GM08714 (cell line): ENCODE measurements around the gene KMT2B.
"Not testable (repeated sequence)": the region's sequence is repeated elsewhere in the genome, so short reads cannot be mapped to it uniquely, and the experiment has no call there.

Source experiments
- H3K4me3 ChIP-seq: fragments of 200-500 bp; sonication (Bioruptor generic); 2 replicates; pipeline ENCODE4 v1.5.1; 2014; ENCODE audit warnings: mild to moderate bottlenecking, low read length, inconsistent platforms
- ZNF274 ChIP-seq: IDR thresholded peaks from 2 replicates; pipeline ENCODE4 v1.6.1; 2012; ENCODE audit warnings: mild to moderate bottlenecking, low read depth, low read length

The KMT2B gene

GRCh38 chr19:35717665-35718344, at the start of gene KMT2B:
TSS of gene KMT2B (plus strand) at chr19:35718003. CDS start at chr19:35718019, 16 bp downstream.
- peak within 1 kb of the TSS; percentile 84 for H3K4me3 ChIP-seq
- TF ChIP-seq ZNF274, result no peak

- no peak overlapping the region for H3K4me3 ChIP-seq
- TF ChIP-seq ZNF274, result no peak
These were observed 48.2 kb upstream of the KMT2B start for GRCh38 chr19:35669566-35669965.

GRCh38 chr19:35669974-35670373, 47.8 kb upstream of the KMT2B start:
- H3K4me3 ChIP-seq, result no peak overlapping the region
- TF ChIP-seq ZNF274, result no peak

GRCh38 chr19:35670686-35671085, 47.1 kb upstream of the KMT2B start:
- H3K4me3 ChIP-seq, result no peak overlapping the region
- TF ChIP-seq ZNF274, result no peak

- TF ChIP-seq ZNF274, result no peak
These were observed 46.0 kb upstream of the KMT2B start for GRCh38 chr19:35671818-35672217.

GRCh38 chr19:35673121-35673804, 44.5 kb upstream of the KMT2B start:
- H3K4me3 ChIP-seq, result peak overlapping the region; percentile 20; the same call in 1 of the 2 replicates
- no peak for TF ChIP-seq ZNF274

More at GRCh38 chr19:35671818-35672217, 46.0 kb upstream of the KMT2B start:
- no peak overlapping the region for H3K4me3 ChIP-seq

GRCh38 chr19:35675589-35676140, 42.1 kb upstream of the KMT2B start:
- H3K4me3 ChIP-seq, result no peak overlapping the region
- no peak for TF ChIP-seq ZNF274

GRCh38 chr19:35689836-35690235, 28.0 kb upstream of the KMT2B start:
- no peak overlapping the region for H3K4me3 ChIP-seq
- TF ChIP-seq ZNF274, result no peak

- H3K4me3 ChIP-seq, result not testable (repeated sequence)
These were observed 26.7 kb upstream of the KMT2B start for GRCh38 chr19:35691106-35691505.

- H3K4me3 ChIP-seq, result no peak overlapping the region
- TF ChIP-seq ZNF274, result no peak
These were observed 25.8 kb upstream of the KMT2B start for GRCh38 chr19:35692010-35692409.

- H3K4me3 ChIP-seq, result no peak overlapping the region
- no peak for TF ChIP-seq ZNF274
These were observed 24.4 kb upstream of the KMT2B start for GRCh38 chr19:35693422-35693821.

GRCh38 chr19:35693835-35694599, 23.8 kb upstream of the KMT2B start:
- no peak for TF ChIP-seq ZNF274
- no peak overlapping the region for H3K4me3 ChIP-seq

- no peak for TF ChIP-seq ZNF274
- no peak overlapping the region for H3K4me3 ChIP-seq
These were observed 21.8 kb upstream of the KMT2B start for GRCh38 chr19:35695895-35696422.

GRCh38 chr19:35696835-35697234, 21.0 kb upstream of the KMT2B start:
- no peak for TF ChIP-seq ZNF274
- no peak overlapping the region for H3K4me3 ChIP-seq
